Islet of Langerhans (tissue), 1 donor: ENCODE measurements around the gene ARPC1A.
"Not testable (repeated sequence)": the region's sequence is repeated elsewhere in the genome, so short reads cannot be mapped to it uniquely, and the experiment has no call there.

Experiments
- FAIRE-seq: peaks from one replicate; lab custom pipeline; 2011; peaks lifted over from hg19 to GRCh38; lab: Jason Lieb, UNC

The ARPC1A gene

GRCh38 chr7:99371376-99371920 is 45.8 kb downstream of the ARPC1A start:
- no peak for FAIRE-seq

GRCh38 chr7:99372275-99373090 is 46.8 kb downstream of the ARPC1A start:
- no peak for FAIRE-seq

DNA sequence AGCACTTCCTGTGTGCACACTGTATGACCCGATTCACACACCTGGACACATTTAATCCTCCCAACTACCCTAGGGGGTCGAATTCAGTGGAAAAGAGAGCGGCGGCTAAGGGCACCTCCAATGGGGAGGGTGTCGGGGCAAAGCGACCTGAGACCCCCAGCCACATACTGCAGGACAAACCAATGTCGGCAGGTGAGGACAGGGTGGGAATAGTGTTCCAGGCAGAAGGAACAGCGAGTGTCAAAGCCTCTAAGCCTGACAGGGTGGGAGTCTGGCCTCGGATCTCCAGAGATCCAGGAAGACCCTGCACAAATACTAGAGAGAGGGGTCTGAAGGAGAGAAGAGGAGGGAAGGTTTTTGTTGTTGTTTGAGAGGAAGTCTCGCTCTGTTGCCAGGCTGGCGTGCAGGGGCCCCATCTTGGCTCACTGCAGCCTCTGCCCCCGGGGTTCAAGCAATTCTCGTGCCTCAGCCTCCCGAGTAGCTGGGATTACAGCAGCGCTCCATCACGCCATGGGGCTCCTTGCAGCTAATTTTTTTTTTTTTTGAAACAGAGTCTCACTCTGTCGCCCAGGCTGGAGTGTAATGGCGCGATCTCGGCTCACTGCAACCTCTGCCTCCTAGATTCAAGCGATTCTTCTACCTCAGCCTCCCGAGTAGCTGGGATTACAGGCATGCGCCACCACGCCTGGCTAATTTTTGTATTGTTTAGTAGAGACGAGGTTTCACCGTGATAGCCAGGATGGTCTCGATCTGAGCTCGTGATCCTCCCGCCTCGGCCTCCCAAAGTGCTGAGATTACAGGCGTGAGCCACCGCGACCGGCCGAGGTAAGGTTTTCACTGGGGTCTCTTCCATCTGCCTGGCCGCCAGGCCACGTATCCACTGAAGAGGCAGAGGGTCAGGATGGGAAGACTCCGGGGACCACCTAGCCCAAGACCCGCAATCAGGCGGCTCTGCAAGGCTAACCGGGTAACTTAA is 47.7 kb downstream of the ARPC1A start:
- no peak for FAIRE-seq

DNA sequence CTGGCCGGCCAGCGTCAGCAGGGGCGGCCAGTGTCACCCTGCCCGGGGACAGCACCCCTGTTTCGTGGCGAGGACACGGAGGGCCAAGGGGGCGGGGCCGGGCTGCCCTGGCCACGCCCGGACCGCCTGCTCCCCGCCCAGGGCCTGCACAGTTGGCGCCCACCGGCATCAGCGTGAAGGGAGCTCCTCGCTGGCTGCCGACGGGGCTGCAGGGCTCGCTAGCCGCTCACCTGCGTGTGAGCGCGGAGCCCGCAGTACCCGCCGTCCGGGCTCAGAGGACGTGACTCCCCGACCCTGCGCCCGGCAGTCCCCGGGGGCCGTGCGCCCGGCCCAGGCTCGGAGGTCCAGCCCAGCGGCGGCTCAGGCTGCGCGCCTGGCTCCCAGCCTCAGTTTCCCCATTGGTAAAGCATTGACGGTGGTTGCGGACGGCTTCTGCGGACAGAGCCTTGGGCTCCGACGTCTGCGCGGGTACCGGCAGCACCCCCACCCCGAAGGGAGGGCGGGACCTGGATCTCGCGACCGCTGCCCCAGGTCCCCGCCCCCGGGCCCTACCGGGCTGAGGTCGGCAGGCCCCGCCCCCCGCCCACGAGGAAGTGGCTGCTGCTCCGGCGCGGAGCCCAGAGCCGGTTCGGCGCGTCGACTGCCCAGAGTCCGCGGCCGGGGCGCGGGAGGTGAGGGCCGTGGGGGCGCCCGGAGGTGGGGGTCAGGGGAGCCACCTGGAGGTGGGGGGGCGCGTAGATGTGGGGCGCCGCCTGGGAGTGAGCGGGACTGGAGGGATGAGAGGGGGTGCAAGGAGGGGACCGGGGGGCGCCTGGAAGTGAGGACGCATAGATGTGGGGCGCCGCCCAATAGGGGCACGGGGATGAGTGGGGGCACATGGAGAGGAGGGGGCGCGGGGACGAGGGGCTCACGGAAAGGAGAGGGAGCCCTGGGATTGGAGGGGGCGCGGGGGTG is 48.7 kb downstream of the ARPC1A start, which contains the start of gene ARPC1B:
Gene ARPC1B, plus strand, starts transcription at position 620 of the 954 bp plus-strand sequence. CDS start 10,985 bp downstream, outside the sequence.
- no peak for FAIRE-seq

- no peak for FAIRE-seq
These were observed 49.5 kb downstream of the ARPC1A start for GRCh38 chr7:99375070-99375807.

DNA sequence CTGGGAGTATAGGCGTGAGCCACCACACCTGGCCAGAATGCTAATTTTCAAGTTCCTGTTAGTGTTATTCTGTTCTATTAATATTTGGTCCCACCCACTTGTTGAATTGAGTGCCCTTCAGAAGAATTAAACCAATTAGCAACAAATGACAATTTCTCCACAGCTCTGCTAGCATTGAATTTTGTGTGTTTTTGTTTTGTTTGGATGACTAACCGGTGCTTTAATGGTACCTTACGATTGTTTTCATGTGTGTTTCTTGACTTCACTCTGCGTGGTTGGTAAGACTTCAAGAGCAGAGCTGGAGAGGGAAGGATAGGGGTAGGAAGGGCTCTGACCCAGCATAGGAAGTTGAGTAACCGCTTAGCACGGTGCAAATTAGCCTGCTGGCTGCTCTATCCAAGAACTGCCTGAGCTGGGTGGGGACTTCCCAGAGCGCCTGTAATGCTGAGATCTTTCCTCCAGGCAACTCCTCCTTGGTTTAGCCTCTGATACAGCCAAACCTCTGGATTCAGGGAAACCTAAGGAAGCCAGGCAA is 53.4 kb downstream of the ARPC1A start:
- FAIRE-seq = no peak

GRCh38 chr7:99379693-99380031 is 54.0 kb downstream of the ARPC1A start:
- not testable (repeated sequence) for FAIRE-seq

GRCh38 chr7:99380032-99380822 is 54.5 kb downstream of the ARPC1A start:
- no peak for FAIRE-seq

GRCh38 chr7:99380823-99381663 is 55.3 kb downstream of the ARPC1A start:
- FAIRE-seq = no peak

- FAIRE-seq = no peak
These were observed 56.0 kb downstream of the ARPC1A start for GRCh38 chr7:99381664-99382075.

DNA sequence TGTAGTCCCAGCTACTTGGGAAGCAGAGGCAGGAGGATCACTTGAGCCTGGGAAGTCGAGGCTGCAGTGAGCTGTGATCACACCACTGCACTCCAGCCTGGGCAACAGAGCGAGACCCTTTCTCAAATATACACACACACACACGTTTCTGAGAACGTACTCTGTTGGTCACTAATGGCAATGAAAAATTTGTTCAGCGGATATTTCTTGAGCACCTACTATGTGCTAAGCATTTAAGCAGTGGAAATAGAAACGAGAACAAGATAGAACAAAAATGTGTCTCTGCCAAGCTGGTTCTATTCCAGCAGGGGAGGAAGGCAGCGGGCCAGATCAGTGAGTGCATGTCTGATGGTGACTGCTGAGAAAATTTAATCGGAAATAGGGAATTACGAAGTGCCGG is 57.5 kb downstream of the ARPC1A start:
- FAIRE-seq = no peak

DNA sequence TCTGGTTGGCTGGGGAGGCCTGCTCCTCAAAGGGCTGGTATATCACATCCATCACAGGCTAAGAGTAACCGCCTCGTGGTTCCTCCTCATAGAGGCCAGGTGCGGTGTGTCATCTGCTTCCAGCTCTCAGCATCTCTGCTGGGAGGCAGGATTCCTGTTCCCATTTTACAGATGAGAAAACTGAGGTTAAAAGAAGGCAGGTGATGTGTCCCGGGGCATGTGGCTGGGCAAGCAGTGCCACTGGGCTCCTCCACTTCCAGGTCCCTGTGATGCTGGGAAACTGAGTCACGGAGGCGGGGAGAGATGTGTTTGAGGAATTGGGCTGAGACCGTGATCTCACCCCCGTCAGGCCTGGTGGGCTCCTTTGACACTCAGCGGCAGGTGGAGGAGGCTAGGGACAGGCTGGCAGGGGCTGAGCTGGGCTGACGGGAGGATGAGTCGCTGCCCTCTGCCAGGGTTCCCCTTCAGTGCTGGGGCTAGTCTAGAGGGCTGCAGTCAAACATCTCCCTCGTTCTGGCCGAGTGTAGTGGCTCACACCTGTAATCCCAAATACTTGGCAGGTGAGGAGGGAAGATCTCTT is 58.2 kb downstream of the ARPC1A start:
- FAIRE-seq = no peak

GRCh38 chr7:99384523-99384922 is 58.8 kb downstream of the ARPC1A start:
- FAIRE-seq = no peak

GRCh38 chr7:99385564-99385963 is 59.9 kb downstream of the ARPC1A start:
- FAIRE-seq = no peak

DNA sequence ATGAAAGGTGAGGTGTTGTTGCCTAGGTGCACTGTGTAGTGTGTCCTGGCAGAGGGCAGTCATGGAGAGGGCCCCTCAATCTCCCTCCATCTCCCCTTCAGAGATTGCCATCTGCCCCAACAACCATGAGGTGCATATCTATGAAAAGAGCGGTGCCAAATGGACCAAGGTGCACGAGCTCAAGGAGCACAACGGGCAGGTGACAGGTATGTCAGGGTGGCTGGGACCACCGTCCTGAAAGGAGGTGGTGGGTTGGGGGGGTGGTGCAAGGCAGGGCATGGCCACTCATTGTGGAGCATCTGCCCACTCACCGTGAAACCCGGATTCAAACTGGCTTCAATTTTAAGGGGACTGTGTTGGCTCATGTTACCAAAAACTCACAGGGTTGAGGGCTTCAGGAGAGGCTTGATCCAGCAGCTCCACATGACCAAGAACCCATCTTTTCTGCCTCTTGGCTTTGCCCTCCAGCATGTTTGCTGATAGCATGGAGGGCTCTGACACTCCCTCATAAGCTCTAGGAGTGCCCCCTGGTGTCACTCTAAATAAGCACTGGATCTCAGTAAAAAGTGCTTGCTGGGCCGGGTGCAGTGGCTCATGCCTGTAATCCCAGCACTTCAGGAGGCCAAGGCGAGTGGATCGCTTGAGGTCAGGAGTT is 61.0 kb downstream of the ARPC1A start:
- no peak for FAIRE-seq

DNA sequence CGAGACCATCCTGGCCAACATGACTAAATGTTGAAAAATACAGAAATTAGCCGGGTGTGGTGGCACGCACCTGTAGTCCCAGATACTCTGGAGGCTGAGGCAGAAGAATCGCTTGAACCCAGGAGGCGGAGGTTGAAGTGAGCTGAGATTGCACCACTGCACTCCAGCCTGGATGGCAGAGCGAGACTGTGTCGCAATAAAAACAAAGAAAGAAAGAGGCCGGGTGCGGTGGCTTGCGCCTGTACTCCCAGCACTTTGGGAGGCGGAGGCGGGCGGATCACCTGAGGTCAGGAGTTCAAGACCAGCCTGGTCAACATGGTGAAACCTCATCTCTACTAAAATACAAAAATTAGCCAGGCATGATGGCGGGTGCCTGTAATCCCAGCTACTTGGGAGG is 61.5 kb downstream of the ARPC1A start:
- not testable (repeated sequence) for FAIRE-seq

DNA sequence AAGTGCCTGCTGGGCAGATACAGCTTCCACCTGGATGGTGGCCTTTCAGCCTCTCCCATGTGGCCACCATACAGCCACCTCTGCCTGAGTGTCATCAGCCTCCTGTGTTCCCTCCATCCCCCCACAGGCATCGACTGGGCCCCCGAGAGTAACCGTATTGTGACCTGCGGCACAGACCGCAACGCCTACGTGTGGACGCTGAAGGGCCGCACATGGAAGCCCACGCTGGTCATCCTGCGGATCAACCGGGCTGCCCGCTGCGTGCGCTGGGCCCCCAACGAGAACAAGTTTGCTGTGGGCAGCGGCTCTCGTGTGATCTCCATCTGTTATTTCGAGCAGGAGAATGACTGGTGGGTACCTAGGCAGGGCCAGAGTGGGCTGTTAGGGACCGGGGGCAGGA is 62.2 kb downstream of the ARPC1A start:
- no peak for FAIRE-seq

DNA sequence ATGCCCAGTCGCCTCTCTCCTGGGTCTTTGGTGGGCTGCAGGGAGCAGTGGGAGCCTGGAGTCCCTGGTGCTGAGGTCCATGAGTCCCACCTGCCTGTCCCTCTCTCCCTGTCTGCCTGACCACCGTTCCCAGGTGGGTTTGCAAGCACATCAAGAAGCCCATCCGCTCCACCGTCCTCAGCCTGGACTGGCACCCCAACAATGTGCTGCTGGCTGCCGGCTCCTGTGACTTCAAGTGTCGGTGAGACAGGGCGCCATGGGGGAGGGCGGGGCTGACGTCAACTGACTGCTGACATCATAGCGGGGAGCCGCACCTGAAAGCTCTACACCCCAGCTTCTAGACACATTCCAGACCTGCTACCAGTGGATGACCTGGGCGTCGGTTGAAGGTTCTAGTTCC is 64.1 kb downstream of the ARPC1A start:
- no peak for FAIRE-seq
